SW480 (cell line): Measurements from ENCODE around the gene METTL23.
"Not testable (repeated sequence)": the region's sequence is repeated elsewhere in the genome, so short reads cannot be mapped to it uniquely, and the experiment has no call there.

ENCODE experiments used
- DNase-seq: peaks from one replicate; pipeline ENCODE4 v3.0.0-alpha.2; 2016; ENCODE audit warnings: low spot score

The METTL23 gene

GRCh38 chr17:76735586-76736348, 9.1 kb downstream of the METTL23 start:
- peak; percentile 19 for DNase-seq

- DNase-seq: peak; percentile 60
Measured at GRCh38 chr17:76736349-76737081, 9.9 kb downstream of the METTL23 start.

GRCh38 chr17:76737082-76737675, 10.5 kb downstream of the METTL23 start, which contains the start of gene SRSF2:
SRSF2 (minus strand) TSS chr17:76737331; CDS start chr17:76737160, 171 bp downstream.
- peak; percentile 98 for DNase-seq

- DNase-seq: peak; percentile 91
Measured at GRCh38 chr17:76737676-76738467, 11.2 kb downstream of the METTL23 start, which contains the start of gene MFSD11. MFSD11 (plus strand) TSS chr17:76738119; CDS start chr17:76738353, 234 bp downstream.

- peak; percentile 33 for DNase-seq
Measured at GRCh38 chr17:76738468-76738850, 11.8 kb downstream of the METTL23 start.

- not testable (repeated sequence) for DNase-seq
Measured at GRCh38 chr17:76739568-76740115, 13.0 kb downstream of the METTL23 start.

- DNase-seq: peak; percentile 46
Measured at GRCh38 chr17:76740329-76741118, 13.9 kb downstream of the METTL23 start.

- DNase-seq: no peak
Measured at GRCh38 chr17:76742958-76743357, 16.3 kb downstream of the METTL23 start.

- no peak for DNase-seq
Measured at GRCh38 chr17:76744747-76745146, 18.1 kb downstream of the METTL23 start.

GRCh38 chr17:76745785-76746184, 19.1 kb downstream of the METTL23 start:
- not testable (repeated sequence) for DNase-seq

- DNase-seq: no peak
Measured at GRCh38 chr17:76747716-76748363, 21.2 kb downstream of the METTL23 start.

GRCh38 chr17:76748657-76749056, 22.0 kb downstream of the METTL23 start:
- DNase-seq: no peak

- DNase-seq: no peak
Measured at GRCh38 chr17:76751416-76751993, 24.9 kb downstream of the METTL23 start.

GRCh38 chr17:76752006-76752405, 25.4 kb downstream of the METTL23 start:
- no peak for DNase-seq

- no peak for DNase-seq
Measured at GRCh38 chr17:76753061-76753961, 26.7 kb downstream of the METTL23 start.

GRCh38 chr17:76755285-76755684, 28.6 kb downstream of the METTL23 start:
- no peak for DNase-seq

GRCh38 chr17:76757256-76757655, 30.6 kb downstream of the METTL23 start:
- peak; percentile 7 for DNase-seq

GRCh38 chr17:76758570-76758969, 31.9 kb downstream of the METTL23 start:
- no peak for DNase-seq
